Adrenal gland (tissue), 12 donors: ENCODE results near the gene TANC1. TPM values are rescaled to one million over a fixed set of nuclear protein-coding genes. Genes with fewer than 3 reads are reported as not detected.

Experiments
- DNase-seq, 7 donors: peaks; one replicate each; pipeline ENCODE4 v3.0.0-alpha.2; 2019 to 2020
- H3K27ac ChIP-seq, 5 donors: fragments of 200-600 bp; sonication (generic) in 4 of 5; 1 replicate in 3 of 5; 2 replicates in 2 of 5; pipeline versions ENCODE4 v1.5.1 to v1.8.0; 2016 to 2020; ENCODE audit warnings: mild to moderate bottlenecking in 1 of 5
- H3K27me3 ChIP-seq: fragments of 200-600 bp; 2 replicates; pipeline ENCODE4 v1.8.0; 2021
- H3K36me3 ChIP-seq, 2 donors: fragments of 200-600 bp; replicated peaks in 1 of 2; 1 replicate in 1 of 2; 2 replicates in 1 of 2; pipeline versions ENCODE4 v1.5.1 to v1.8.0; 2018 to 2022
- H3K4me1 ChIP-seq, 2 donors: fragments of 200-600 bp; replicated peaks in 1 of 2; 1 replicate in 1 of 2; 2 replicates in 1 of 2; pipeline versions ENCODE4 v1.5.1 to v1.8.0; 2018 to 2021
- H3K4me3 ChIP-seq, 4 donors: fragments of 200-600 bp; sonication (generic) in 3 of 4; one replicate each; pipeline ENCODE4 v1.5.1; 2016 to 2018
- H3K9me3 ChIP-seq, 3 donors: fragments of 200-600 bp; sonication (generic) in 1 of 3; replicated peaks in 1 of 3; 1 replicate in 2 of 3; 2 replicates in 1 of 3; pipeline versions ENCODE4 v1.5.1 to v1.8.0; 2016 to 2021
- CTCF ChIP-seq, 6 experiments: fragments of 450-650 bp in 4 of 6; fragments of 200-600 bp in 2 of 6; sonication (generic) in 1 of 6; IDR thresholded peaks; 1 replicate in 5 of 6; 2 replicates in 1 of 6; pipeline versions ENCODE4 v1.5.1 to v1.8.0; 2016 to 2021; ENCODE audit warnings: antibody characterized with exemption in 6 of 6, mild to moderate bottlenecking in 2 of 6, moderate library complexity in 1 of 6
- POLR2A ChIP-seq, 2 donors: fragments of 450-650 bp; IDR thresholded peaks; one replicate each; pipeline ENCODE4 v1.6.1; 2017; ENCODE audit warnings: antibody characterized with exemption in 2 of 2, mild to moderate bottlenecking in 2 of 2, moderate library complexity in 1 of 2
- WGBS, 4 donors: extraction: QIAGEN DNeasy Blood & Tissue Kit in 2 of 4; methylation state at CpG; one replicate each; pipeline versions ENCODE4 v1.1.5 to v1.1.7; 2013 to 2017; 5-methylcytosine and 5-hydroxymethylcytosine counted together
- intact Hi-C, 2 donors: fragments of 100-400 bp; cut with DNase I; formaldehyde crosslinking; loops; one replicate each; pipeline versions ENCODE4 v1.14.1 to v1.15.0; 2022 to 2023
- polyA plus RNA-seq, 3 donors: library from polyadenylated mRNA; stranded (reverse); fragments of 200-250 nt in 2 of 3; fragments of 350-450 nt in 1 of 3; fragmentation: Illumina TruSeq in 1 of 3; extraction: RNeasy Lipid Tissue Mini Kit (QIAGEN cat#74804) in 1 of 3; gene quantifications; one replicate each; pipeline ENCODE4 v1.2.3, GENCODE V29; 2013 to 2014
- total RNA-seq, 9 donors: library from RNA; depleted of rRNA in 4 of 9; stranded (reverse); fragments of >200 nt in 4 of 9; fragments of 120-200 nt in 1 of 9; fragmentation: NEBNext Ultra II Directional in 1 of 9; extraction: Animal tissue kit (Norgen Biotek cat#: 25700) in 1 of 9; gene quantifications; one replicate each; pipeline versions ENCODE4 v1.1.0 to v1.2.4, GENCODE V29; 2013 to 2023
- donor health status: healthy with polysubstance abuse.
- donor health status: Bipolar disorder and iron deficiency.
- donor health status: DM: yes; HTN: yes; CAD: no.
- donor health status: DM: no; HTN: no; CAD: no.
- donor health status: DM: no; HTN: no; CAD: no.
- donor health status: DM: yes; HTN: yes; CAD: no.

Gene TANC1
- total and polyA plus RNA-seq, 12 donors = 14.1 to 53.3 (median 24.8) TPM

GRCh38 chr2:159111346-159111927 lies 143.0 kb downstream of the TANC1 start:
- no peaks in the 10 kb centered on the region for H3K27me3 ChIP-seq
- H3K4me1 ChIP-seq = no peaks in the 10 kb centered on the region
- H3K4me3 ChIP-seq = no peak overlapping the region
- TF ChIP-seq CTCF (IDR thresholded peaks at IDR 0.05) (no peak), POLR2A (IDR thresholded peaks at IDR 0.05) (no peak)
- peak in 1 of 7 donors; percentile 62 for DNase-seq
- intact Hi-C loops = loop anchor here in 1 of 2 donors (10.0 kb wide), 1 partner anchor 147 kb away; the partner anchor contains the start of gene TANC1
- H3K9me3 ChIP-seq = no peaks in the 10 kb centered on the region
- H3K36me3 ChIP-seq = no peaks in the 10 kb centered on the region
- WGBS, 4 donors = 90 to 94% (median 92%) methylated on average over 3 to 8 of the region's 8 CpGs
- no peak overlapping the region for H3K27ac ChIP-seq

- intact Hi-C loops = loop anchor here in 1 of 2 donors (5.0 to 10.0 kb wide), 2 partner anchors 150 to 213 kb away; partner anchors contain the start of gene TANC1
- Histone ChIP-seq H3K27me3 (no peaks in the 10 kb centered on the region), H3K36me3 (no peaks in the 10 kb centered on the region), H3K4me1 (peaks cover 0 to 9% of the 10 kb centered on the region in 2 donors), H3K9me3 (no peaks in the 10 kb centered on the region), H3K27ac (no peak overlapping the region), H3K4me3 (no peak overlapping the region)
- TF ChIP-seq CTCF (IDR thresholded peaks at IDR 0.05) (no peak), POLR2A (IDR thresholded peaks at IDR 0.05) (no peak)
- DNase-seq = no peak
- WGBS, 4 donors = 92 to 99% (median 95%) methylated on average over 5 of the region's 5 CpGs
Observed at GRCh38 chr2:159114835-159115234, 146.4 kb downstream of the TANC1 start.

GRCh38 chr2:159116922-159117321 lies 148.5 kb downstream of the TANC1 start:
- Histone ChIP-seq H3K4me1 (peaks cover 0 to 9% of the 10 kb centered on the region in 2 donors), H3K36me3 (no peaks in the 10 kb centered on the region), H3K27ac (no peak overlapping the region), H3K27me3 (no peaks in the 10 kb centered on the region), H3K4me3 (no peak overlapping the region), H3K9me3 (no peaks in the 10 kb centered on the region)
- no peak for DNase-seq
- TF ChIP-seq CTCF (IDR thresholded peaks at IDR 0.05) (no peak), POLR2A (IDR thresholded peaks at IDR 0.05) (no peak)
- intact Hi-C loops = loop anchor here in 1 of 2 donors (5.0 to 10.0 kb wide), 2 partner anchors 152 to 215 kb away; partner anchors contain the start of gene TANC1
- WGBS, 4 donors = 96 to 100% (median 98%) methylated on average over 6 of the region's 6 CpGs

- Histone ChIP-seq H3K27me3 (no peaks in the 10 kb centered on the region), H3K4me3 (no peak overlapping the region), H3K4me1 (peaks cover 0 to 9% of the 10 kb centered on the region in 2 donors), H3K27ac (no peak overlapping the region), H3K9me3 (no peaks in the 10 kb centered on the region), H3K36me3 (no peaks in the 10 kb centered on the region)
- TF ChIP-seq POLR2A (IDR thresholded peaks at IDR 0.05) = no peak
- TF ChIP-seq CTCF (IDR thresholded peaks at IDR 0.05) = no peak
- WGBS, 4 donors = 75 to 99% (median 91%) methylated on average over 1 to 4 of the region's 4 CpGs
- intact Hi-C loops = loop anchor here in 1 of 2 donors (5.0 to 10.0 kb wide), 2 partner anchors 153 to 215 kb away; partner anchors contain the start of gene TANC1
- no peak for DNase-seq
Observed at GRCh38 chr2:159117658-159118057, 149.2 kb downstream of the TANC1 start.
